Adrenal gland (tissue), 12 donors: Measurements from ENCODE around the gene DALRD3. TPM values are rescaled to one million over a fixed set of nuclear protein-coding genes. Genes with fewer than 3 reads are reported as not detected.
A peak's percentile ranks its signal among the peaks of the same experiment; 100 is the strongest.

Experiments
- DNase-seq, 7 donors: peaks; one replicate each; pipeline ENCODE4 v3.0.0-alpha.2; 2019 to 2020
- H3K27ac ChIP-seq, 5 donors: fragments of 200-600 bp; sonication (generic) in 4 of 5; 1 replicate in 3 of 5; 2 replicates in 2 of 5; pipeline versions ENCODE4 v1.5.1 to v1.8.0; 2016 to 2020; ENCODE audit warnings: mild to moderate bottlenecking in 1 of 5
- H3K27me3 ChIP-seq: fragments of 200-600 bp; 2 replicates; pipeline ENCODE4 v1.8.0; 2021
- H3K36me3 ChIP-seq, 2 donors: fragments of 200-600 bp; replicated peaks in 1 of 2; 1 replicate in 1 of 2; 2 replicates in 1 of 2; pipeline versions ENCODE4 v1.5.1 to v1.8.0; 2018 to 2022
- H3K4me1 ChIP-seq, 2 donors: fragments of 200-600 bp; replicated peaks in 1 of 2; 1 replicate in 1 of 2; 2 replicates in 1 of 2; pipeline versions ENCODE4 v1.5.1 to v1.8.0; 2018 to 2021
- H3K4me3 ChIP-seq, 4 donors: fragments of 200-600 bp; sonication (generic) in 3 of 4; one replicate each; pipeline ENCODE4 v1.5.1; 2016 to 2018
- H3K9me3 ChIP-seq, 3 donors: fragments of 200-600 bp; sonication (generic) in 1 of 3; replicated peaks in 1 of 3; 1 replicate in 2 of 3; 2 replicates in 1 of 3; pipeline versions ENCODE4 v1.5.1 to v1.8.0; 2016 to 2021
- CTCF ChIP-seq, 6 experiments: fragments of 450-650 bp in 4 of 6; fragments of 200-600 bp in 2 of 6; sonication (generic) in 1 of 6; IDR thresholded peaks; 1 replicate in 5 of 6; 2 replicates in 1 of 6; pipeline versions ENCODE4 v1.5.1 to v1.8.0; 2016 to 2021; ENCODE audit warnings: antibody characterized with exemption in 6 of 6, mild to moderate bottlenecking in 2 of 6, moderate library complexity in 1 of 6
- POLR2A ChIP-seq, 2 donors: fragments of 450-650 bp; IDR thresholded peaks; one replicate each; pipeline ENCODE4 v1.6.1; 2017; ENCODE audit warnings: antibody characterized with exemption in 2 of 2, mild to moderate bottlenecking in 2 of 2, moderate library complexity in 1 of 2
- WGBS, 4 donors: extraction: QIAGEN DNeasy Blood & Tissue Kit in 2 of 4; methylation state at CpG; one replicate each; pipeline versions ENCODE4 v1.1.5 to v1.1.7; 2013 to 2017; 5-methylcytosine and 5-hydroxymethylcytosine counted together
- intact Hi-C, 2 donors: fragments of 100-400 bp; cut with DNase I; formaldehyde crosslinking; loops; one replicate each; pipeline versions ENCODE4 v1.14.1 to v1.15.0; 2022 to 2023
- polyA plus RNA-seq, 3 donors: library from polyadenylated mRNA; stranded (reverse); fragments of 200-250 nt in 2 of 3; fragments of 350-450 nt in 1 of 3; fragmentation: Illumina TruSeq in 1 of 3; extraction: RNeasy Lipid Tissue Mini Kit (QIAGEN cat#74804) in 1 of 3; gene quantifications; one replicate each; pipeline ENCODE4 v1.2.3, GENCODE V29; 2013 to 2014
- total RNA-seq, 9 donors: library from RNA; depleted of rRNA in 4 of 9; stranded (reverse); fragments of >200 nt in 4 of 9; fragments of 120-200 nt in 1 of 9; fragmentation: NEBNext Ultra II Directional in 1 of 9; extraction: Animal tissue kit (Norgen Biotek cat#: 25700) in 1 of 9; gene quantifications; one replicate each; pipeline versions ENCODE4 v1.1.0 to v1.2.4, GENCODE V29; 2013 to 2023
- donor health status: healthy with polysubstance abuse.
- donor health status: Bipolar disorder and iron deficiency.
- donor health status: DM: yes; HTN: yes; CAD: no.
- donor health status: DM: no; HTN: no; CAD: no.
- donor health status: DM: no; HTN: no; CAD: no.
- donor health status: DM: yes; HTN: yes; CAD: no.

The DALRD3 gene
- total and polyA plus RNA-seq, 12 donors: 18.4 to 87.9 (median 46.7) TPM

GRCh38 chr3:49019941-49020329, 1.6 kb upstream of the DALRD3 start:
- peaks cover 22 to 44% of the 10 kb centered on the region in 2 donors for H3K4me1 ChIP-seq
- peak in 1 of 7 donors; percentile 25 for DNase-seq
- TF ChIP-seq CTCF (IDR thresholded peaks at IDR 0.05) (no peak), POLR2A (IDR thresholded peaks at IDR 0.05) (no peak)
- H3K4me3 ChIP-seq: peak overlapping the region in 1 of 4 donors; percentile 91
- H3K9me3 ChIP-seq: no peaks in the 10 kb centered on the region
- peaks cover 0 to 39% of the 10 kb centered on the region in 2 donors for H3K36me3 ChIP-seq
- 47 to 58% (median 54%) methylated on average over 11 to 12 of the region's 12 CpGs for WGBS, 4 donors
- intact Hi-C loops: loop anchor here in 1 of 2 donors (10.0 kb wide), 1 partner anchor 1025 kb away; no protein-coding TSS in a partner anchor
- H3K27me3 ChIP-seq: no peaks in the 10 kb centered on the region
- H3K27ac ChIP-seq: peak overlapping the region in 4 of 5 donors; percentile 98 to 100 (median 100)

DNA sequence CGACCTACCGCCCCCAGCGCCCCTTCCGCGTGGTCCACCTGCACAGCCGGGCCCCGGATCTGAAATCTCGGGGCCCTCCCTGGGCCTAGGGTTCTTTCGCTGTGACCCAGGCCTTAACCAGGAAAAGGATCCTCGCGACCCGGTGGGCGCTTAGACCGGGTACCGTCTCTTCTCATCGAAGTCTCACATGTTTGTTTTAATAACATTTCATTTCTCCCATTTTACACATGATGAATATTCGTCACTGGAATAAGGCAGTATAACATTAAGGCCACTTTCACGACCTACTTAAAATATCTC, 277 bp upstream of the DALRD3 start:
- DNase-seq: no peak
- Histone ChIP-seq H3K4me3 (peak overlapping the region; percentile 17 to 93 (median 64)), H3K9me3 (no peaks in the 10 kb centered on the region), H3K36me3 (peaks cover 0 to 36% of the 10 kb centered on the region in 2 donors), H3K4me1 (peaks cover 22 to 44% of the 10 kb centered on the region in 2 donors), H3K27me3 (no peaks in the 10 kb centered on the region), H3K27ac (peak overlapping the region; percentile 7 to 79 (median 63))
- intact Hi-C loops: no loop called here
- 2 to 4% (median 3%) methylated on average over 12 to 18 of the region's 18 CpGs for WGBS, 4 donors
- TF ChIP-seq CTCF (IDR thresholded peaks at IDR 0.05): no peak
- TF ChIP-seq POLR2A (IDR thresholded peaks at IDR 0.05): no peak

GRCh38 chr3:49017229-49017970, 980 bp downstream of the DALRD3 start:
- Histone ChIP-seq H3K4me3 (peak overlapping the region in 3 of 4 donors; percentile 60 to 93 (median 68)), H3K4me1 (peaks cover 20 to 40% of the 10 kb centered on the region in 2 donors), H3K27ac (peak overlapping the region in 4 of 5 donors; percentile 57 to 79 (median 68)), H3K27me3 (no peaks in the 10 kb centered on the region), H3K36me3 (peaks cover 0 to 34% of the 10 kb centered on the region in 2 donors), H3K9me3 (no peaks in the 10 kb centered on the region)
- intact Hi-C loops: no loop called here
- DNase-seq: peak in 4 of 7 donors; percentile 23 to 67 (median 52)
- 6 to 61% (median 10%) methylated on average over 2 to 23 of the region's 23 CpGs for WGBS, 4 donors
- no peak for TF ChIP-seq CTCF (IDR thresholded peaks at IDR 0.05)

- DNase-seq: no peak
- intact Hi-C loops: no loop called here
- H3K27me3 ChIP-seq: no peaks in the 10 kb centered on the region
- TF ChIP-seq POLR2A (IDR thresholded peaks at IDR 0.05) (no peak), CTCF (IDR thresholded peaks at IDR 0.05) (no peak)
- peak overlapping the region in 1 of 5 donors; percentile 73 for H3K27ac ChIP-seq
- peaks cover 25 to 48% of the 10 kb centered on the region in 2 donors for H3K4me1 ChIP-seq
- no peaks in the 10 kb centered on the region for H3K9me3 ChIP-seq
- H3K36me3 ChIP-seq: peaks cover 0 to 42% of the 10 kb centered on the region in 2 donors
- H3K4me3 ChIP-seq: no peak overlapping the region
- 80 to 86% (median 84%) methylated on average over 4 to 6 of the region's 6 CpGs for whole genome bisulfite sequencing, 4 donors
These were observed 1.8 kb downstream of the DALRD3 start for GRCh38 chr3:49016414-49017228.
